ENCODE data around the gene FAM241A.
A peak's percentile ranks its signal among the peaks of the same experiment; 100 is the strongest.

The FAM241A gene

GRCh38 chr4:112231779-112232713, 86.8 kb downstream of the FAM241A start, which contains the start of gene AP1AR:
Gene AP1AR, plus strand, starts transcription at chr4:112231787. Its CDS starts 305 bp downstream, at chr4:112232092.
- TF ChIP-seq REST (IDR thresholded peaks at IDR 0.05; ENCODE audit: insufficient replicate concordance, low read depth), result peak; percentile 40
- TF ChIP-seq POLR2AphosphoS5 (IDR thresholded peaks at IDR 0.05; ENCODE audit: low read depth), result peak; percentile 93
- TF ChIP-seq CTCF (IDR thresholded peaks at IDR 0.05; ENCODE audit: insufficient read depth, low read length), result no peak
- TF ChIP-seq SPI1 (IDR thresholded peaks at IDR 0.05; ENCODE audit: borderline replicate concordance, low read depth), result 0 out of 2 replicates have a peak, but pooled peaks have one; percentile 7
- TF ChIP-seq GABPA (IDR thresholded peaks at IDR 0.05; ENCODE audit: low read depth), result no peak

GRCh38 chr4:112234952-112235609, 89.8 kb downstream of the FAM241A start:
- Histone ChIP-seq H3K27ac (replicated peaks) (no peak overlapping the region), H3K4me3 (replicated peaks; ENCODE audit: insufficient read depth, low read length) (no peak overlapping the region), H3K27me3 (ENCODE audit: insufficient read depth, poor library complexity, severe bottlenecking) (no peaks in the 10 kb centered on the region)
- no peak for TF ChIP-seq REST (IDR thresholded peaks at IDR 0.05; ENCODE audit: insufficient replicate concordance, low read depth)
- peak; percentile 71 for TF ChIP-seq CTCF (IDR thresholded peaks at IDR 0.05; ENCODE audit: insufficient read depth, low read length)
- peak; percentile 36 to 62 for DNase-seq (ENCODE audit: low read depth in 1 of 2, low spot score in 1 of 2)

More at GRCh38 chr4:112231779-112232713, 86.8 kb downstream of the FAM241A start, which contains the start of gene AP1AR:
- H3K27ac ChIP-seq (replicated peaks), result peak within 1 kb of the TSS; percentile 91
- H3K4me3 ChIP-seq (replicated peaks; ENCODE audit: insufficient read depth, low read length), result peak within 1 kb of the TSS; percentile 96
- DNase-seq (ENCODE audit: low read depth in 1 of 2, low spot score in 1 of 2), result peak; percentile 39 to 75
- H3K27me3 ChIP-seq (ENCODE audit: insufficient read depth, poor library complexity, severe bottlenecking), result no peaks in the 10 kb centered on the region

GRCh38 chr4:112236040-112236439, 90.8 kb downstream of the FAM241A start:
- Histone ChIP-seq H3K27me3 (ENCODE audit: insufficient read depth, poor library complexity, severe bottlenecking) (no peaks in the 10 kb centered on the region), H3K27ac (replicated peaks) (no peak overlapping the region), H3K4me3 (replicated peaks; ENCODE audit: insufficient read depth, low read length) (no peak overlapping the region)
- TF ChIP-seq CTCF (IDR thresholded peaks at IDR 0.05; ENCODE audit: insufficient read depth, low read length), result no peak
- no peak for TF ChIP-seq GABPA (IDR thresholded peaks at IDR 0.05; ENCODE audit: low read depth)
- no peak for TF ChIP-seq POLR2AphosphoS5 (IDR thresholded peaks at IDR 0.05; ENCODE audit: low read depth)
- no peak for TF ChIP-seq SPI1 (IDR thresholded peaks at IDR 0.05; ENCODE audit: borderline replicate concordance, low read depth)
- no peak for TF ChIP-seq REST (IDR thresholded peaks at IDR 0.05; ENCODE audit: insufficient replicate concordance, low read depth)
- DNase-seq (ENCODE audit: low read depth in 1 of 2, low spot score in 1 of 2), result no peak
